ENCODE measurements around the gene FARP1. TPM values are rescaled to one million over a fixed set of nuclear protein-coding genes. Genes with fewer than 3 reads are reported as not detected.

FARP1 gene
- total and polyA plus RNA-seq, 2 of the 13 experiments (the other 11 are each of a cell fraction or from before 2014, with no cell fraction given), result 70.6 to 126 TPM

DNA sequence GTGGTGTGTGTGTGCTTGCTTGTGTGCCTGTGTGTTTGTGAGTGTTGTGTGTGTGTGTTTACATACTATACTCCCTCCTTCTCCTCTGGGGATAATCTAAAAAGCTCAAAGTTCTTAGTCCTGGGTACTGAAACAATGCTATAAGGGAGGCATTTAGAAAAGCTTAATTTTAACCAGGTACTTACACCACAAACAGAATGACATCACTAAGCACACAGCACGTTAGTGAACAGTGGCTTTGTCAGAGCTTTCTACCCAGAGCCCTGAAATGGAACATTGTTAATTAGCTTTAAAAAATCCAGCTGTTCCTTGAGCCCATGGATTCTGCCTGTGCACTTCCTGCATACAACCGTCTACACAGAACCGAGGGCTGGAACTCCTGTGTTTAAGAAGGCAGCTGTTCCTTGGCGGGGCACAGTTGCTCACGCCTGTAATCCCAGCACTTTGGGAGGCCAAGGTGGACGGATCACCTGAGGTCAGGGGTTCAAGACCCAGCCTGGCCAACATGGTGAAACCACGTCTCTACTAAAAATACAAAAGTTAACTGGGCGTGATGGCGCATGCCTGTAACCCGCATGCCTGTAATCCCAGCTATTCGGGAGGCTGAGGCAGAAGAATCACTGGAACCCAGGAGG, 103.8 kb downstream of the FARP1 start (continued):
- TF ChIP-seq, protein P1, sequence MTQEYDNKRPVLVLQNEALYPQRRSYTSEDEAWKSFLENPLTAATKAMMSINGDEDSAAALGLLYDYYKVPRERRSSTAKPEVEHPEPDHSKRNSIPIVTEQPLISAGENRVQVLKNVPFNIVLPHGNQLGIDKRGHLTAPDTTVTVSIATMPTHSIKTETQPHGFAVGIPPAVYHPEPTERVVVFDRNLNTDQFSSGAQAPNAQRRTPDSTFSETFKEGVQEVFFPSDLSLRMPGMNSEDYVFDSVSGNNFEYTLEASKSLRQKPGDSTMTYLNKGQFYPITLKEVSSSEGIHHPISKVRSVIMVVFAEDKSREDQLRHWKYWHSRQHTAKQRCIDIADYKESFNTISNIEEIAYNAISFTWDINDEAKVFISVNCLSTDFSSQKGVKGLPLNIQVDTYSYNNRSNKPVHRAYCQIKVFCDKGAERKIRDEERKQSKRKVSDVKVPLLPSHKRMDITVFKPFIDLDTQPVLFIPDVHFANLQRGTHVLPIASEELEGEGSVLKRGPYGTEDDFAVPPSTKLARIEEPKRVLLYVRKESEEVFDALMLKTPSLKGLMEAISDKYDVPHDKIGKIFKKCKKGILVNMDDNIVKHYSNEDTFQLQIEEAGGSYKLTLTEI (CRISPR knock-in tag; conservative IDR thresholded peaks at IDR 0.05), result no peak
- no peak for TF ChIP-seq ZNF644 (CRISPR knock-in tag; IDR thresholded peaks at IDR 0.05; ENCODE audit: low read depth)
- 0 out of 2 replicates have a peak, but pooled peaks have one; percentile 52 for TF ChIP-seq NRL (CRISPR knock-in tag; IDR thresholded peaks at IDR 0.05; ENCODE audit: borderline replicate concordance)
- TF ChIP-seq, protein P2, sequence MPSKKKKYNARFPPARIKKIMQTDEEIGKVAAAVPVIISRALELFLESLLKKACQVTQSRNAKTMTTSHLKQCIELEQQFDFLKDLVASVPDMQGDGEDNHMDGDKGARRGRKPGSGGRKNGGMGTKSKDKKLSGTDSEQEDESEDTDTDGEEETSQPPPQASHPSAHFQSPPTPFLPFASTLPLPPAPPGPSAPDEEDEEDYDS (CRISPR knock-in tag; IDR thresholded peaks at IDR 0.05), result no peak
- TF ChIP-seq SIN3B (IDR thresholded peaks at IDR 0.05; ENCODE audit: low read length), result no peak
- TF ChIP-seq, protein P3, sequence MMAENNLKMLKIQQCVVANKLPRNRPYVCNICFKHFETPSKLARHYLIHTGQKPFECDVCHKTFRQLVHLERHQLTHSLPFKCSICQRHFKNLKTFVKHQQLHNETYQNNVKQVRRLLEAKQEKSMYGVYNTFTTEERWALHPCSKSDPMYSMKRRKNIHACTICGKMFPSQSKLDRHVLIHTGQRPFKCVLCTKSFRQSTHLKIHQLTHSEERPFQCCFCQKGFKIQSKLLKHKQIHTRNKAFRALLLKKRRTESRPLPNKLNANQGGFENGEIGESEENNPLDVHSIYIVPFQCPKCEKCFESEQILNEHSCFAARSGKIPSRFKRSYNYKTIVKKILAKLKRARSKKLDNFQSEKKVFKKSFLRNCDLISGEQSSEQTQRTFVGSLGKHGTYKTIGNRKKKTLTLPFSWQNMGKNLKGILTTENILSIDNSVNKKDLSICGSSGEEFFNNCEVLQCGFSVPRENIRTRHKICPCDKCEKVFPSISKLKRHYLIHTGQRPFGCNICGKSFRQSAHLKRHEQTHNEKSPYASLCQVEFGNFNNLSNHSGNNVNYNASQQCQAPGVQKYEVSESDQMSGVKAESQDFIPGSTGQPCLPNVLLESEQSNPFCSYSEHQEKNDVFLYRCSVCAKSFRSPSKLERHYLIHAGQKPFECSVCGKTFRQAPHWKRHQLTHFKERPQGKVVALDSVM (CRISPR knock-in tag; IDR thresholded peaks at IDR 0.05), result peak; percentile 51
- peak; percentile 15; the same call in 1 of the 2 replicates for TF ChIP-seq FOXP1 (IDR thresholded peaks at IDR 0.05)
- TF ChIP-seq FOXP1 (CRISPR knock-in tag; IDR thresholded peaks at IDR 0.05), result peak; percentile 90
- 0 out of 2 replicates have a peak, but pooled peaks have one; percentile 18 for TF ChIP-seq BRD4 (CRISPR knock-in tag; IDR thresholded peaks at IDR 0.05)
- no peak for TF ChIP-seq SNAI1 (CRISPR knock-in tag; IDR thresholded peaks at IDR 0.05; ENCODE audit: borderline replicate concordance)
- TF ChIP-seq, protein P4, sequence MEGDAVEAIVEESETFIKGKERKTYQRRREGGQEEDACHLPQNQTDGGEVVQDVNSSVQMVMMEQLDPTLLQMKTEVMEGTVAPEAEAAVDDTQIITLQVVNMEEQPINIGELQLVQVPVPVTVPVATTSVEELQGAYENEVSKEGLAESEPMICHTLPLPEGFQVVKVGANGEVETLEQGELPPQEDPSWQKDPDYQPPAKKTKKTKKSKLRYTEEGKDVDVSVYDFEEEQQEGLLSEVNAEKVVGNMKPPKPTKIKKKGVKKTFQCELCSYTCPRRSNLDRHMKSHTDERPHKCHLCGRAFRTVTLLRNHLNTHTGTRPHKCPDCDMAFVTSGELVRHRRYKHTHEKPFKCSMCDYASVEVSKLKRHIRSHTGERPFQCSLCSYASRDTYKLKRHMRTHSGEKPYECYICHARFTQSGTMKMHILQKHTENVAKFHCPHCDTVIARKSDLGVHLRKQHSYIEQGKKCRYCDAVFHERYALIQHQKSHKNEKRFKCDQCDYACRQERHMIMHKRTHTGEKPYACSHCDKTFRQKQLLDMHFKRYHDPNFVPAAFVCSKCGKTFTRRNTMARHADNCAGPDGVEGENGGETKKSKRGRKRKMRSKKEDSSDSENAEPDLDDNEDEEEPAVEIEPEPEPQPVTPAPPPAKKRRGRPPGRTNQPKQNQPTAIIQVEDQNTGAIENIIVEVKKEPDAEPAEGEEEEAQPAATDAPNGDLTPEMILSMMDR (CRISPR knock-in tag; IDR thresholded peaks at IDR 0.05), result no peak
- TF ChIP-seq ZNF788 (CRISPR knock-in tag; IDR thresholded peaks at IDR 0.05; ENCODE audit: borderline replicate concordance), result no peak
- TF ChIP-seq STAG1 (CRISPR knock-in tag; IDR thresholded peaks at IDR 0.05), result peak; percentile 29; the same call in 1 of the 2 replicates
- no peak for TF ChIP-seq MXD4 (CRISPR knock-in tag; IDR thresholded peaks at IDR 0.05)
- no peak for TF ChIP-seq TEAD3 (CRISPR knock-in tag; optimal IDR thresholded peaks at IDR 0.05; ENCODE audit: borderline replicate concordance)
- TF ChIP-seq, protein P5, sequence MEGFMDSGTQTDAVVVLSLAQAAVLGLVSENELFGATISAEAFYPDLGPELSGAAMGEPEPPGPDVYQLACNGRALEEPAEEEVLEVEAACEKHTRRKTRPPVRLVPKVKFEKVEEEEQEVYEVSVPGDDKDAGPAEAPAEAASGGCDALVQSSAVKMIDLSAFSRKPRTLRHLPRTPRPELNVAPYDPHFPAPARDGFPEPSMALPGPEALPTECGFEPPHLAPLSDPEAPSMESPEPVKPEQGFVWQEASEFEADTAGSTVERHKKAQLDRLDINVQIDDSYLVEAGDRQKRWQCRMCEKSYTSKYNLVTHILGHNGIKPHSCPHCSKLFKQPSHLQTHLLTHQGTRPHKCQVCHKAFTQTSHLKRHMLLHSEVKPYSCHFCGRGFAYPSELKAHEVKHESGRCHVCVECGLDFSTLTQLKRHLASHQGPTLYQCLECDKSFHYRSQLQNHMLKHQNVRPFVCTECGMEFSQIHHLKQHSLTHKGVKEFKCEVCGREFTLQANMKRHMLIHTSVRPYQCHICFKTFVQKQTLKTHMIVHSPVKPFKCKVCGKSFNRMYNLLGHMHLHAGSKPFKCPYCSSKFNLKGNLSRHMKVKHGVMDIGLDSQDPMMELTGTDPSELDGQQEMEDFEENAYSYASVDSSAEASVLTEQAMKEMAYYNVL (CRISPR knock-in tag; IDR thresholded peaks at IDR 0.05; ENCODE audit: borderline replicate concordance), result peak; percentile 73; the same call in 1 of the 2 replicates
- TF ChIP-seq, protein P6, sequence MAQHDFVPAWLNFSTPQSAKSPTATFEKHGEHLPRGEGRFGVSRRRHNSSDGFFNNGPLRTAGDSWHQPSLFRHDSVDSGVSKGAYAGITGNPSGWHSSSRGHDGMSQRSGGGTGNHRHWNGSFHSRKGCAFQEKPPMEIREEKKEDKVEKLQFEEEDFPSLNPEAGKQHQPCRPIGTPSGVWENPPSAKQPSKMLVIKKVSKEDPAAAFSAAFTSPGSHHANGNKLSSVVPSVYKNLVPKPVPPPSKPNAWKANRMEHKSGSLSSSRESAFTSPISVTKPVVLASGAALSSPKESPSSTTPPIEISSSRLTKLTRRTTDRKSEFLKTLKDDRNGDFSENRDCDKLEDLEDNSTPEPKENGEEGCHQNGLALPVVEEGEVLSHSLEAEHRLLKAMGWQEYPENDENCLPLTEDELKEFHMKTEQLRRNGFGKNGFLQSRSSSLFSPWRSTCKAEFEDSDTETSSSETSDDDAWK (CRISPR knock-in tag; IDR thresholded peaks at IDR 0.05), result no peak
- peak; percentile 86 for TF ChIP-seq GATAD2A (CRISPR knock-in tag; IDR thresholded peaks at IDR 0.05)
- no peak for TF ChIP-seq CC2D1A (CRISPR knock-in tag; IDR thresholded peaks at IDR 0.05)

Data from HepG2 (cell line).